DOHH2 (cell line): Measurements from ENCODE around the gene HMCES.

Source experiments
- H3F3A ChIP-seq: fragments of 200-600 bp; sonication (generic), shearing (Covaris generic); 2 replicates; pipeline ENCODE4 v1.6.0; 2016; ENCODE audit warnings: antibody characterized with exemption, mild to moderate bottlenecking; ENCODE audit not compliant: control insufficient read depth, insufficient read depth
- H3K27ac ChIP-seq: fragments of 200-600 bp; sonication (generic); 2 replicates; pipeline ENCODE4 v1.5.1; 2014; ENCODE audit warnings: low read depth, mild to moderate bottlenecking, low read length, moderate library complexity
- H3K27me3 ChIP-seq: fragments of 200-600 bp; sonication (generic); 2 replicates; pipeline ENCODE4 v1.6.1; 2014; ENCODE audit warnings: mild to moderate bottlenecking, low read length, mixed read lengths; ENCODE audit not compliant: control insufficient read depth
- H3K36me3 ChIP-seq: fragments of 200-600 bp; sonication (generic); 2 replicates; pipeline ENCODE4 v1.6.1; 2014; ENCODE audit warnings: mild to moderate bottlenecking, low read length, moderate library complexity, mixed read lengths; ENCODE audit not compliant: control insufficient read depth
- H3K4me1 ChIP-seq: fragments of 200-600 bp; sonication (generic); 2 replicates; pipeline ENCODE4 v1.6.1; 2014; ENCODE audit warnings: mild to moderate bottlenecking, low read length, mixed read lengths; ENCODE audit not compliant: control insufficient read depth
- H3K4me2 ChIP-seq: fragments of 200-600 bp; sonication (generic); 2 replicates; pipeline ENCODE4 v1.6.0; 2014; ENCODE audit warnings: mild to moderate bottlenecking, low read length, moderate library complexity
- H3K4me3 ChIP-seq: fragments of 200-600 bp; sonication (generic); 2 replicates; pipeline ENCODE4 v1.5.1; 2014; ENCODE audit warnings: mild to moderate bottlenecking, low read length, mixed read lengths
- H3K79me2 ChIP-seq: fragments of 200-600 bp; sonication (generic); 2 replicates; pipeline ENCODE4 v1.6.1; 2014; ENCODE audit warnings: mild to moderate bottlenecking, low read length, mixed read lengths; ENCODE audit not compliant: control insufficient read depth
- H3K9me2 ChIP-seq: fragments of 200-600 bp; sonication (generic); replicated peaks from 2 replicates; pipeline ENCODE4 v1.6.1; 2014; ENCODE audit warnings: mild to moderate bottlenecking, low read length, mixed read lengths; ENCODE audit not compliant: control insufficient read depth
- H3K9me3 ChIP-seq: fragments of 200-600 bp; sonication (generic); 2 replicates; pipeline ENCODE4 v1.6.1; 2014; ENCODE audit warnings: antibody characterized with exemption, low read length, mixed read lengths; ENCODE audit not compliant: control insufficient read depth, insufficient read depth
- H4K20me1 ChIP-seq: fragments of 200-600 bp; sonication (generic); 2 replicates; pipeline ENCODE4 v1.6.0; 2014; ENCODE audit warnings: low read depth, mild to moderate bottlenecking, antibody characterized with exemption, low read length, moderate library complexity; ENCODE audit not compliant: control insufficient read depth, insufficient read depth
- CTCF ChIP-seq: fragments of 200-600 bp; sonication (generic); IDR thresholded peaks from one replicate; pipeline ENCODE4 v1.5.1; 2014; ENCODE audit warnings: antibody characterized with exemption, mild to moderate bottlenecking, low read depth, low read length; ENCODE audit not compliant: poor library complexity, severe bottlenecking
- EZH2phosphoT487 ChIP-seq: fragments of 200-600 bp; sonication (generic); IDR thresholded peaks from 2 replicates; pipeline ENCODE4 v1.6.1; 2017; ENCODE audit warnings: borderline replicate concordance, mild to moderate bottlenecking, antibody characterized with exemption, low read length, moderate library complexity, mixed read lengths

The HMCES gene

GRCh38 chr3:129231331-129232119, 47.1 kb upstream of the HMCES start:
- Histone ChIP-seq H3K79me2 (no peaks in the 10 kb centered on the region), H3F3A (peaks cover 10% of the 10 kb centered on the region), H3K9me2 (no peaks in the 10 kb centered on the region), H3K36me3 (no peaks in the 10 kb centered on the region), H4K20me1 (0 out of 2 replicates have a peak, but pooled peaks cover 3% of the 10 kb centered on the region), H3K9me3 (no peaks in the 10 kb centered on the region), H3K27me3 (no peaks in the 10 kb centered on the region), H3K4me3 (no peak overlapping the region), H3K4me2 (no peak overlapping the region), H3K27ac (no peak overlapping the region), H3K4me1 (peaks cover 27% of the 10 kb centered on the region)
- TF ChIP-seq CTCF (no peak), EZH2phosphoT487 (no peak)

GRCh38 chr3:129233538-129233937, 45.1 kb upstream of the HMCES start:
- Histone ChIP-seq H4K20me1 (0 out of 2 replicates have a peak, but pooled peaks cover 3% of the 10 kb centered on the region), H3K36me3 (no peaks in the 10 kb centered on the region), H3K79me2 (no peaks in the 10 kb centered on the region), H3K9me3 (no peaks in the 10 kb centered on the region), H3K4me3 (no peak overlapping the region), H3K4me1 (peaks cover 27% of the 10 kb centered on the region), H3K27ac (no peak overlapping the region), H3K4me2 (0 out of 2 replicates have a peak overlapping the region, but pooled peaks have one; percentile 0), H3K9me2 (no peaks in the 10 kb centered on the region), H3K27me3 (no peaks in the 10 kb centered on the region), H3F3A (peaks cover 10% of the 10 kb centered on the region)
- TF ChIP-seq CTCF, result no peak

- peaks cover 27% of the 10 kb centered on the region for H3K4me1 ChIP-seq
- H3K27me3 ChIP-seq, result no peaks in the 10 kb centered on the region
- no peaks in the 10 kb centered on the region for H3K9me2 ChIP-seq
- H3F3A ChIP-seq, result peaks cover 10% of the 10 kb centered on the region
- no peaks in the 10 kb centered on the region for H3K79me2 ChIP-seq
- TF ChIP-seq CTCF (no peak), EZH2phosphoT487 (no peak)
- no peak overlapping the region for H3K4me3 ChIP-seq
- no peaks in the 10 kb centered on the region for H3K9me3 ChIP-seq
- H3K27ac ChIP-seq, result no peak overlapping the region
- no peaks in the 10 kb centered on the region for H3K36me3 ChIP-seq
- 0 out of 2 replicates have a peak, but pooled peaks cover 3% of the 10 kb centered on the region for H4K20me1 ChIP-seq
- peak overlapping the region; percentile 32; the same call in 1 of the 2 replicates for H3K4me2 ChIP-seq
Observed at GRCh38 chr3:129234441-129234840, 44.2 kb upstream of the HMCES start.
